GM04503 (cell line): ENCODE measurements around the gene ARNT2.
"Not testable (repeated sequence)": the region's sequence is repeated elsewhere in the genome, so short reads cannot be mapped to it uniquely, and the experiment has no call there.

Experiments used
- DNase-seq: peaks from one replicate; pipeline ENCODE4 v3.0.0-alpha.2; 2012; ENCODE audit warnings: low read depth

ARNT2 gene

DNA sequence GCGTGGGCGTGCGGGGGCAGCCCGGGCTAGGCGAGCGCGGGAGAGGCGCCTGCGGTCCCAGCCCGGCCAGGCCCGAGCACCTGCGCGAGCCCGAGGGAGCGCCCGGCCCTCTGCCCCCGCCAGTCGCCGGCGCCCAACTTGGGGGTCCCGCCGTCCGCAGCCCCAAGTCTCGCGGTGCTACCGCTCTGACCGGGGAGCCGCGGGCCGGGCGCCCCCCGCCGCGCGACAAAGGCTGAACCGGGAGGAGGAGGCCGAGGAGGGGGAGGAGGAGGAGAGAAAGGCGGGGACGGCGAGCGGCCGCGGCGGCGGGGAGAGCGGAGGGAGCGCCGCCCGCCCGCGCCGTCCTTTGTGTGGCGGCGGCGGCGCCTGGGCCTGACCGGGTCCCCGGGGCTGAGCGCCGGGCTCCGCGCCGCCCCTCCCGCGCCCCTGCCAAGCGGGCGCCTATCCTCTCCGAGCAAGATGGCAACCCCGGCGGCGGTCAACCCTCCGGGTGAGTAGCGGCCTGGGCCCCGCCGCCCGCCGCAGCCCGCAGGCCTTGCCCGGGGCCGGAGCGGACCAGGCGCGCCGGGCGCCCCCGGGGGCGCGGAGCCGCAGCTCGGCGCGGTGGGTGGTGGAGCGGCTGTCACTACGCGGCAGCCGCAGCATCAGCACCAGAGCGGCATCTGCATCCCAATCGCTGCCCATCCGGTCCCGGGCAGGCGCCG, at the start of gene ARNT2:
Gene ARNT2, plus strand, starts transcription at position 326 of the 704 bp plus-strand sequence. Its CDS starts 134 bp downstream, at position 460.
- DNase-seq = no peak

GRCh38 chr15:80367094-80367493, 37.1 kb upstream of the ARNT2 start:
- DNase-seq = no peak

- DNase-seq = no peak
Observed at GRCh38 chr15:80367661-80368060, 36.5 kb upstream of the ARNT2 start.

DNA sequence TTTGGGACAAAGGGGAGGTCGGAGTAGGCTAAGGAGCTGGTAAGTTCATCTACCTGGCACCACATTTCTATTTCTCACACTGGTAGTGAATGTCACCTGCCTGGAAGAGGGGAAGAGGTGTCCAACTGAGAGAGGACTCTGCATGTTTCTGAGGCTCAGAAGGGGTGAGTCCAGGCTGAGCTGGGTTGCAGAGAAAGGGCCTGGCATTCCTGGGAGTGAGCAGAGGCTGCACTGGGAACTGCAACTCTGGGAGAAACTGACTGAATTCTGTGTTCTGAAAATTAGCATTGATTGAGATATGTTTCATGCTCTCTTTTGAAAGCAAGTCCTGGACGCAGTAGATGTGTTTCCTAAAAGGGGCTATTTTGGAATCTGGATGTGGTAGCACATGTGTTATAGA, 32.3 kb upstream of the ARNT2 start:
- DNase-seq = no peak

DNA sequence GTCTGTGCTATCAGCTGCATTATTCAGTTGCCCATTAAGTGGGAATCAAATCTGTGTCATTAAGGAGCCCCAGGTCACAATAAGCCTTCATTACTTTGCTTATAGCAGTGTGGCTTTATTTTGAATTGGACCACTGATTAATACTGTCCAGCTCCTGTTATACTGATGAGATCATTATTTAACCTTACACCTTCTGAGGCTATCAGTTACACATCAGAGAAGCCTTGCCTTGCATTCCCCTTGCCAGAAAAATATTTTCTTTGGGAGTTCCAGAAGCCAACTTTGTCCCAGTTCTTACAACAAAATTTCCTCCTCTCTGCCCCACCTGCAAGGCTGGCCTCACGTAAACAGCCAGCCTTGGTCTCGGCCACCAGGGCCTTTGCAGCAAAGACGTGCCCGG, 29.7 kb upstream of the ARNT2 start:
- DNase-seq = no peak

DNA sequence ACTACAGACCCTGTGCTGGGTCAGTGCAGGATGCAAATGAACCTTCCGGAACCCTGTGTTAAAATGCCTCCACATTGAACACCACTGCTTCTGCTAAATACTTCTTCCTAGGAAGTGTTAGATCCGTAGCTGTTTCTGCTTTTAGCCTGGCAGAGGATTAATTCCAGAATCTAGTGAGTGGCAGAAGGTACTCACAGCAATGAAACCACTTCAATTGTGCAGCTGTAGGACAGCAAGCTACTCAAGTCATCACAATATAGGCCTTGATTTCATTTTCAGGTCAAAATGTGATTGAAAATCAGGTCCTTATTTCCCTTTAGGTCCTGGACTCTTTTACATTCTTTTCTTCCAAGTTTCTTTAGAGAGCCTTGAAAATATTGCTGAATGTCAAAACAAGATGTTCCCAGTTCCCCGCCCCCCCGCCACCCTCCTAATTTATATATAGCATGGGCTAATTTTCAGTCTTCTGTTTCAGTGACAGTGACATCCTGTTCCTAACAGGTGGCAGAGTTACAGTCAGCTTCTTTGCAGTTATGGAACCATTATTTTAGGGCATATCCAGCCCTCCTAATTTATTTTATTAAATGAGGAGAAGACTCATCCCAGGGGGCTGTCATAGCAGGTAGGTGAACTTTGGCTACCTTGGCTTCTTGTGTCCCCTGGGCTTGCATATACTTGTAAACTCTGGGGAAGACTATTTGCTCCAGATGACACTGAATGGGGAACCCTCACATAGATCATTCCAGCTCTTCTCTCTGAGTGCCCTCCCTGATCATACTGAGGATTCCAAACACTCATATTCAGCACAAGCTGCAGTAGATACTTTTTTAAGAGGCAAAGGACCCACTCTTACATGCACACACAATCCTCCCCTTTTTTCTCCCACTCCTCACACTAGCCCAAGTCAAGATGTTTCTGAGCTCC, 28.0 kb upstream of the ARNT2 start:
- no peak for DNase-seq

DNA sequence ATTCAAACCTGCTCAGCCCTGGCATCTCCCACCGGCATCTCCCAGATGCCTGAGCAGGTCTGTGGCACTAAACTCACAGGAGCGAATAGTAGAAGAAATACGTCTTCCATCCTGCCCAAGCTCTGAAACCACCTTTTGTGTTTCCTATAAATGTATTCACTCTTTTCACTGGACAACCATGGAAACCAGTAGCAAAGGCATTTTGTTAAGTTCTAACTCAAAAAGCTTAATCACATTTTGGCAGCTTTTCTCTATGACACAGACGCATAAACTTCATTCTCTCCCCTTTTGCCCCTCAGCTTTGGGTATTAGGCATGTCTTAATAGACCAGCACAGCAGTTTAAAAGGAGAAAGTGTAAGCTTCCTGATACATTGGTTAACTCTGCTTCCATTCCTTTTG, 24.5 kb upstream of the ARNT2 start:
- no peak for DNase-seq

- DNase-seq = no peak
Observed at GRCh38 chr15:80380154-80380553, 24.0 kb upstream of the ARNT2 start.

- no peak for DNase-seq
Observed at GRCh38 chr15:80382285-80382684, 21.9 kb upstream of the ARNT2 start.

- DNase-seq = no peak
Observed at GRCh38 chr15:80384432-80384831, 19.8 kb upstream of the ARNT2 start.

DNA sequence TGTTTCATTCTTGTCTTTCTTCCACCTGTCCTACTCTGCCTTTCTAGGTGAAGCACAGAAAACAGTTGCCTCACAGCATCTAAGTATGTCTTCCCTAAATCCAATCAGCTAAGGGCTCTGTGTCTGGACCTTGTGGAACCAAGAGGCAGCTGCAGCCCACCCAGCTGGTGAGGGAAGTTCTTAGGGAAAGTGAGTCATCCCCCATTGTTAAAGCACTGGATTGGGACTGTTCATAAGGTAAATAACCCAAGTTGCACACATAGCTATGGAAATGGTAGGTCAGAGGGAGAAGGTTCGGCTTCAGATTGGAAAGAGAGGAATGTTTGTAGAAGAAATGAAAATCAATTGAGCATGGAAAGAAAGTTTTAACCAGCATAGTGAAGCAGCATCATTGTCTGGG, 18.0 kb upstream of the ARNT2 start:
- DNase-seq = no peak

- DNase-seq = no peak
Observed at GRCh38 chr15:80388326-80388725, 15.9 kb upstream of the ARNT2 start.

GRCh38 chr15:80389370-80389769, 14.8 kb upstream of the ARNT2 start:
- no peak for DNase-seq

DNA sequence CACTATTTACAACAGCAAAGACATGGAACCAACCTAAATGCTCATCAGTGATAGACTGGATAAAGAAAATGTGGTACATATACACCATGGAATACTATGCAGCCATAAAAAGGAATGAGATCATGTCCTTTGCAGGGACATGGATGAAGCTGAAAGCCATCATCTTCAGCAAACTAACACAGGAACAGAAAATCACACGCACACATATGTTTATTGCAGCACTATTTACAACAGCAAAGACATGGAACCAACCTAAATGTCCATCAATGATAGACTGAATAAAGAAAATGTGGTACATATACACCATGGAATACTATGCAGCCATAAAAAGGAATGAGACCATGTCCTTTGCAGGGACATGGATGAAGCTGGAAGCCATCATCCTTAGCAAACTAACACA, 13.2 kb upstream of the ARNT2 start:
- DNase-seq = not testable (repeated sequence)

GRCh38 chr15:80395616-80396015, 8.6 kb upstream of the ARNT2 start:
- no peak for DNase-seq

- no peak for DNase-seq
Observed at GRCh38 chr15:80396096-80396495, 8.1 kb upstream of the ARNT2 start.

DNA sequence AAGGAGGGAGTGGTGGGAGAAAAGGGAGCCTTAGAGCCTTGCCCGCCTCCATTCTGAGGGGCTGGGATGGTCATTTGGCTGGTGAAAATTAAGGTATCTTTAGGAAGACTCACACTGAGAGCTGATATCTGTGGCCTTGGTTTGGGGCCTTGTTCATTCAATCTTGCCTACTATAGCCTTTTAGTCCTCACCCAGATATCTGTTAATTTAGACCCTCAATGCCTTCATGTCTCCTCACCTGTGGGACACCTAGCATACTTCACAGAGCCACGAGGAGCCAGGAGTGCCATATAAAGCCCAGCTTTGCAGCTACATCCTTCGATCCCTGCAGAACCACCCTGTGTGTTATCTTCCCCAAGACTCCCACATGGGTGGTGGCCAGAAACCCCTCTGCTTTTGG, 4.7 kb upstream of the ARNT2 start:
- DNase-seq = no peak

DNA sequence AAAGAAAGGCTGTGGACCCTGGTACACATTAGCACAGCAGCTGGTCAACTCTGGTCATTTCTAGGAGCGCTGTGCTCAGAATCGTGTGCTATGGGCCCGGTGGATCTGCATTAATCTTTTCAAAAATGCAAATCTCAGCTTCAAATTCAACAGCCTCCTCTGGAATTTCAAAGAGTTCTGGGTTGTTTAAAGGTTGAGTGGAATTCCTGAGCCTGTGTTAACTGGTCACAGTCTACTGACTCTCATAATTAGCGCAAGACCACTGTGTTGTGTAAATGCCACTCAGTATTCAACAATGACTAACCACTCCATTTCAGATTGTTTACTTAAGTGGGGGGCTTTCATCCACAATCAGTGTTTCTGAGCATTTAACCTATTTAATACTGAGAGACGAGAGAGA, 2.7 kb upstream of the ARNT2 start:
- no peak for DNase-seq

DNA sequence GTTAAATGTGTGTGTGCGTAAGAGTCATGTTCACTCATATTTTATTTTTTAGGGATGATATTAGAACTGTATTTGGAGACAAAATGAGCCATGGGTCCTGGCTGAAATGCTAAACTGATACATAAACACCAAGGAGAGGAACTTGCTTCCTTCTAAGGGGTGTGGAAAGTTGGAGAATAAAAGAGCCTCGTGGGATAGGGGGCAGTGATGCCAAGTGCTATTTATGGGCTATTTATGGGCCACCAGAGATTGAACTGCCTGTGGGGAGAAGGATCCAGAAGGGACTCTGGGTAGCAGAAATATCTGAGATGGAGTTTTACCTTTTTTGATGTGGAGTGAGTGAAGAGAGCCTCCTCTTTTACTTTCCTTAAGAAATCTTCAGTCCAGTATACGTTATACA, 1.8 kb upstream of the ARNT2 start:
- no peak for DNase-seq

DNA sequence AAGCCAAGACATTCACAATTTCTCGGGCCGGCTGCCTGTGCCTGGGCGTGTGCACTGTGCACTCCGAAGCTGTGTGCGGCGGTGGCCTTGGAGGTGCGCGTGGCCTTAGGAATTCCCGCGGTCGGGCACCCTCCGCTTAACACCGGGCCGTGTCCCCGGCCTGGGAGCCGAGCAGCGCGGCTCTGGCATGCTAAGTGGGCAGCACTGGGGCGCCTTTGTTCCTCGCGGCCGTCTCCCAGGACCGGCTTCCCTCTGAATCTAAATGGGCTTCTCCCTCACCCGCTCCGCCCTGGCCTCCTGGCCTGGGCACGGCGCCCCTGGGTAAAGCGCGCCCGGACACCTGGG, 498 bp upstream of the ARNT2 start:
- no peak for DNase-seq

DNA sequence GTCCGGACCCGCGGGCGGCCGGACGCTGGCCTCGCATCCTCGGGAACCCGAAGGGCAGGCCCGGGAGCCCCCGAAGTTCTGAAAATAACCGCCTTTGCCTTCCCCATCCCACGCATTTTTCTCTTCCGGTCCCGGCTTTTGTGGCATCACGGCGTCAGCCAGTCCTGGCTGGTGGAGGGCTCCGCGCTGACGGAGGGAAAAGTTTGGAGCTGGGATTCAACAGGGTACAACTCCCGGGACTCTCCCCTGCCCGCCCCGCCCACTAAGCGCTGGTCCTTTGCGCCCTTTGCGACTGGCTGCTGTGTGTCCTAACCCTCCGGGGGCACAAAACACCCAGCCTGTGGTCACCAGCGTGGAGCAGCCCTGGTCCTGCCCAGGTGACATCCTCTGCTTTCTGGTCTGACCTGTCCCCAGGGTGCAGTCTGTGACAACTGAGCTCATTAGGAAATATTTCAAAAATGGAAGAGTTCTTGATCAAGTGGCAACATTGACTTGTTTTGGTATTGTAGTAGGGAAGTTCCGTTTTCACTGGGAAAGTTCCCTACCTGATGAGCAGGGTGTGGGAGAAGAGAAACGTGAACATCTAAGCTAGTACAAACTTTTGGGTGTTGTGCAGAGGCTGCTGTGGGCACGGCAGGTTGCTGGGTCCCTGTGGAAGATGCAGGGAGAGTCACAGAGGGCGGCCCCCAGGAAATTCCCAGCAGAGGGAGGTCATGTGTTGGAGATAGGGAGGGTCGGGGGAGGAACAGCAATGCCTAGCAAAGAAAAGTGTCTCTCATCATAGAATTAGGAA, 775 bp downstream of the ARNT2 start:
- DNase-seq = no peak

- DNase-seq = no peak
Observed at GRCh38 chr15:80405554-80405850, 1.3 kb downstream of the ARNT2 start.

- DNase-seq = no peak
Observed at GRCh38 chr15:80405970-80406369, 1.8 kb downstream of the ARNT2 start.
